Dermis microvascular lymphatic vessel endothelial cell (primary cell): ENCODE results near the gene VRK2. TPM values are rescaled to one million over a fixed set of nuclear protein-coding genes. Genes with fewer than 3 reads are reported as not detected.
A peak's percentile ranks its signal among the peaks of the same experiment; 100 is the strongest.
"Not testable (repeated sequence)": the region's sequence is repeated elsewhere in the genome, so short reads cannot be mapped to it uniquely, and the experiment has no call there.

Source experiments
- DNase-seq, 2 donors: peaks; one replicate each; pipeline versions ENCODE4 v3.0.0 to v3.0.0-alpha.2; 2010; ENCODE audit warnings: low read depth in 2 of 2
- total RNA-seq: library from RNA; depleted of rRNA; stranded (reverse); fragments of >200 nt; gene quantifications from 2 replicates; pipeline ENCODE4 v1.2.1, GENCODE V29; 2014

The VRK2 gene
- total RNA-seq, 1 donor from 2014 or later, result 26.6 TPM

GRCh38 chr2:58054264-58054663 lies 7.7 kb downstream of the VRK2 start:
- DNase-seq, result no peak

DNA sequence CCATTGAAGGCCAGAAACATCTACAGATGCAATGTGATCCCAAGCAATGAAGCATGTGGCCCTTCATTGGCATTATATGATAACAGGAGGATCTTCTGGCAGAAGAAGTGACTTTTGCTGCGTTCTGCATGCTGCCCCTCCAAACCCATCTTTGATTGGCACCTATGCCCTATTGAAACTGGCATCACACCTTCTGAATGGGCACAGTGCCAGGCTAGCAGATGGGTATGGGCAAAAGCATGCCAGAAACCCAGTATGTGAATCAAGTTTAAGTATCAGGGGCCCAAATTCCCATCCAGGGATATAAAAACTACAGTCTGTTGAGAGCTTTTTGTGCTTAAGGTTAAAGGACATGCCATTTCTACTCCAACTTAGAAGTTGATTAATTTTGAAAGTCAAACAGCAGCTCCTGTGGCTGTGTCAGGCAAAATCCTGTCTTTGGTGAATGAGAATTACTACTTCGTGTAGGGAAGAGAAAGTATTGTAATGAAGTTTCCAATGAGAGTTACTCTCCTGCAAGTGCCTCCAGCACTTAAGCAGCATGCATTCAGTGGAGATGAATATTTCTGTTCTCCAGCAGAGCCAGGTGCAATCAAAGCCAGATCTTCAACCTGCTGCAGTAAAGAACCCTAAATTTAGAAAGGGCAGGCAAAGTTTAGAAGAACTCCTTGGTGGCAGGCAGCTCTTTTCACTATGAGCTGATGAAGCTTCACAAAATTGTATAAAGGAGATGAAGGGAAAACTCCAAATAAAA lies 8.6 kb downstream of the VRK2 start:
- no peak for DNase-seq

- no peak for DNase-seq
Observed at GRCh38 chr2:58056192-58056916, 9.7 kb downstream of the VRK2 start.

DNA sequence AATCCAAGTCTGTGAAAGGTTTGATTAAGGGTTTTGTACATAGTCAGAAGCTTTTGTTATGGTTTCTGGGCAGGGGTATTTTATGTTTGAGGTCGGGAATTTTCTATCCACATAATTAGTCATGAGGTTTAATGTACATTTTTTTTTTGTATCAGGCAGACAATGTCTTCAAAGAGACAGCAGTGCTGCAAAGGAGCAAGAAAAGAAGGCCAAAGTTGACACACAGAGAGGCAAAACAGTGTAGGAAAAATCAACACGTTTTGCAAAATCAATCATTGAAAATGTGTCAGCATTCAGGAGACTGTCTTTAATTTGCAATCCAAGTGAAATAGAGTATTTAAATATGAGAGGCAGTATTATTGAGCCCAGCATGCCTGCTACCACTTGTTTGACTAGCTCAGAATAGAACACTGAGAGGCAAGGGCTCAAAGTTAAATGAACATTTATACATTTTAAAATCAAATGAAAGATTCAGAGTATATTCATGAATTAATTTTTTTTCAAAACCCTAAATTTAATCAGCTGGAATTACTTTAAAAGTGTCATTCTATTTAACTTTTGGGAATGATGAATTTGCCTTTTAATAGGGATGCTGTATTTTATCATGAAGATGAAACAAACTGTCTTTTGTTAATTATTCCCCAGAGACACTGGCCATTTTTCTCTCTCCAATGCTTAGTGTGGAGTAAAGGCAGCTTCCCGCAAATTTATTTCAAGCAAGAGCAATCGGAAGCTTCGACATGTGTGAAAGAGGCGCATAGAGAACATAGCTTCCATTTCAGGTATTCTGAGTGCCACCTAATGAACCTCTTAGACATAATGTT lies 11.3 kb downstream of the VRK2 start:
- no peak for DNase-seq

GRCh38 chr2:58063641-58064040 lies 17.0 kb downstream of the VRK2 start:
- DNase-seq, result peak in 1 of 2 donors; percentile 25

- DNase-seq, result no peak
Observed at GRCh38 chr2:58064086-58064485, 17.5 kb downstream of the VRK2 start.

GRCh38 chr2:58065248-58065647 lies 18.6 kb downstream of the VRK2 start:
- no peak for DNase-seq

DNA sequence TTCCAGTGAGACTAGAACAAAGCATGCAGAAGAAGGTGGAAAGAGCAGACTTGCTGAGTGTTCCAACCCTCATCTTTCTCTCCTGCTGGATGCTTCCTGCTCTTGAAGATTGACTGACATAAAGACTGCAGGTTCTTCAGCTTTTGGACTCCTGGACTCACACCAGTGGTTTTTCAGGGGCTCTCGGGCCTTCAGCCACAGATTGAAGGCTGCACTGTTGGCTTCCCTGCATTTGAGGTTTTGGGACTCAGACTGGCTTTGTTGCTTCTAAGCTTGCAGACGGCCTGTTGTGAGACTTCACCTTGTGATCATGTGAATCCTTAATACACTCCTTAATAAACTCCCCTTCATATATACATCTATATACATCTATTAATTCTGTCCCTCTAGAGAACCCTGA lies 20.4 kb downstream of the VRK2 start:
- DNase-seq, result no peak

- DNase-seq, result no peak
Observed at GRCh38 chr2:58070765-58071164, 24.2 kb downstream of the VRK2 start.

GRCh38 chr2:58072102-58072501 lies 25.5 kb downstream of the VRK2 start:
- no peak for DNase-seq

GRCh38 chr2:58073008-58073407 lies 26.4 kb downstream of the VRK2 start:
- DNase-seq, result no peak

DNA sequence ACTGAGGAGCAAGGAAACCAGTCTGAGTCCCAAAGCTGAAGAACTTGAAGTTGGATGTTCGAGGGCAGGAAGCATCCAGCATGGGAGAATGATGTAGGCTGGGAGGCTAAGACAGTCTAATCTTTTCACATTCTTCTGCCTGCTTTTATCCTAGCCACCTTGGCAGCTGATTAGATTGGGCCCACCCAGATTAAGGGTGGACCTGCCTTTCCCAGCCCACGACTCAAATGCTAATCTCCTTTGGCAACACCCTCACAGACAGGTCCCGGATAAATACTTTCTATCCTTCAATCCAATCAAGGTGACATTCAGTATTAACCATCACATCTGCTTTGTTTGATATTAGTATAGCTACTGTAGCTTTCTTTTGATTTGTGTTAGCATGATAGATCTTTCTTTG lies 27.1 kb downstream of the VRK2 start:
- no peak for DNase-seq

- no peak for DNase-seq
Observed at GRCh38 chr2:58081000-58081399, 34.4 kb downstream of the VRK2 start.

DNA sequence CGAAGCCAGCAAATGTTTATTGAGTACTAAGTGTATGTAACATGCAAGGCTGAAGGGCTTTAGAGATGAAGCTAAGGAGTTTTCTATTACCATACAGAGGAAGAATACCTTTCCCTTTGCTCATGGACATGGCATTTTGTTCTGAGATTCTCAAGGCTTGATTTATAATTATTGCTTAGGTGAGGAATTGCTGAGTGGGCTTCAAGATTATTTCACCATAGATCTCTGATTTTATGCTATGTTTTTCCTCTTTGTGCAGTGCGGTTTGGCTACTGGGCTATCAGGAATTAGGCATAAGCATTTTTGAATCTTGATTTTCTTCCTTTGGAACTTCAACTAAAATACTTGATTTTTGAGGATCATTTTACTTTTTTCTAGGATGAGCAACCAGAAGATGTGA lies 42.5 kb downstream of the VRK2 start:
- DNase-seq, result no peak

DNA sequence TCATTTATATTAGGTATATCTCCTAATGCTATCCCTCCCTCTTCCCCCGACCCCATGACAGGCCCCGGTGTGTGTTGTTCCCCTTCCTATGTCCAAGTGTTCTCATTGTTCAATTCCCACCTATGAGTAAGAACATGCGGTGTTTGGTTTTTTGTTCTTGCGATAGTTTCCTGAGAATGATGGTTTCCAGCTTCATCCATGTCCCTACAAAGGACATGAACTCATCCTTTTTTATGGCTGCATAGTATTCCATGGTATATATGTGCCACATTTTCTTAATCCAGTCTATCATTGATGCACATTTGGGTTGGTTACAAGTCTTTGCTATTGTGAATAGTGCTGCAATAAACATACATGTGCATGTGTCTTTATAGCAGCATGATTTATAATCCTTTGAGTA lies 46.2 kb downstream of the VRK2 start:
- DNase-seq, result not testable (repeated sequence)

GRCh38 chr2:58097025-58097424 lies 50.4 kb downstream of the VRK2 start:
- no peak for DNase-seq

- DNase-seq, result no peak
Observed at GRCh38 chr2:58098254-58099095, 51.9 kb downstream of the VRK2 start.

DNA sequence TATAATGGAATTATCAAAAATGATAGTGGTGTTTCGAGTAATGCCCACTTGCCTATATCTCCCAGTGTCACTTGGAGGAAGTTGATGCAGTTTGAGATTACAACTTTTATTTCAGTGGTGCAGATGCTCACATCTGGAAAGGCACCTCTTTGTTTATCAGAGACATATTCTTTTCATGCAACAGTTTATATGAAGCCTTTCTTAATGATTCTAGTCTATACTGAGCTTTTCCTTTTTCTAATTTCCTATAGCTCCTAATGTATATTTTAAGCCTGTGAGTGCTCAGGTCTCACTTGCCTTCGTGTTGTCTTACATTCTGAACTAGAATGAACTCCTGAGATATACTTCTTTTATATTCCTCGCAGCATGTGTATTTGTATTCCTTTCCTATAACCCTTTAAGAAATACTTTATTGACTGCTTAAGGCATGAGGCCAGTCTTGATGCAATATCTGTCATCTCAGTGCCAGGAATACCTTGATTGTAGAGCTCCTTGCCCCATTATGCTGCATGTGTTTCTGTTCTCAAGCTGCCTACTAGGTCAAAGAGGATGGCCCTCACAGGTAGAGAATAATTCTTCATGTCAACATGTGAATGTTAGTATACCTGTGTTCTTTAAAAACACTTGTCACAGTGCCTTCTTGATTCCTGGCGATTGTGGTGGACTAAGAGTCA lies 52.6 kb downstream of the VRK2 start:
- DNase-seq, result no peak

GRCh38 chr2:58101500-58101899 lies 54.9 kb downstream of the VRK2 start:
- DNase-seq, result no peak

GRCh38 chr2:58106896-58107295 lies 60.3 kb downstream of the VRK2 start:
- no peak for DNase-seq
